GM19099 (cell line): Measurements from ENCODE around the gene LRRC61.

Experiments
- POLR2A ChIP-seq: IDR thresholded peaks from 3 replicates; pipeline ENCODE4 v1.6.1; 2011; ENCODE audit warnings: low read depth; ENCODE audit not compliant: insufficient read length; ENCODE audit errors: extremely low read depth

LRRC61 gene

GRCh38 chr7:150357771-150358427 is 34.7 kb downstream of the LRRC61 start:
- TF ChIP-seq POLR2A: no peak

GRCh38 chr7:150358433-150358832 is 35.3 kb downstream of the LRRC61 start:
- no peak for TF ChIP-seq POLR2A

DNA sequence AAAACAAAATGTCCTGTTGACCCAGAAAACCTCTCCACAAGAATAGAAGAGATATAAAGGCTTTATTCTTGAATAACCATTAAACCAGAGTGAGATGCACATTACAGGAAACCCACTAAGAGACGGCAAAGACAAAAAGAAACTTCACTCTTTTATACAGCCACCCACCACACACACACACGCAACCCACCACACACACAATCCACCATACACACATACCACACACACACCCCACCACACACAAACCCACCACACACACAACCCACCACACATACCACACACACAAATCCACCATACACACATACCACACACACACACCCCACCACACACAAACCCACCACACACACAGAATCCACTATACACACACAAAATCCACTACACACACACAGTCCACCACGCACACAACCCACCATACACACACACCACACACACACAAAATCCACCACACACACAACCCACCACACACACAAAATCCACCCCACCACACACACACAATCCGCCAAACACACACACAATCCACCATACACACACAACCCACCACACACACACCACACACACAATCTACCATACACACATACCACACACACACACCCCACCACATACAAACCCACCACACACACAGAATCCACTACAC is 36.0 kb downstream of the LRRC61 start:
- TF ChIP-seq POLR2A: no peak

GRCh38 chr7:150359622-150360362 is 36.6 kb downstream of the LRRC61 start:
- TF ChIP-seq POLR2A: no peak

GRCh38 chr7:150360363-150361058 is 37.4 kb downstream of the LRRC61 start:
- TF ChIP-seq POLR2A: no peak

DNA sequence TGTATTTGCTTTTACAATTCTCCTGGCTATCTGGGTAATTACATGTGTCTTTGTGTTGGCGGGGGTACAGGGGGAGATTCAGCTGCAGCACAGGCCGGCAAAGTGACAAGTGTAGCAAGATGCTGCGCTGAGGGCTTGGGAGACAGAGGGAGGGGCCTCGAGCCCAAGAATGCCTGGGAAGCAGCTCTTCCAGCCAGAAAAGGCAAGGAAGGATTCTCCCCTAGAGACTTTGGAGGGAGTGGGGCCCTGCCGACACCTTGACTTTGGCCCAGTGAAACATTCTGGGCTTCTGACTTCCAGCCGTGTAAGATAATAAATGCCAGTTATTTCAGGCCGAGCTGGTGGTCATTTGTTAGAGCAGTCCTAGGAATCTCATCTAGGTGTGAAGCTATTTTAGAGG is 38.2 kb downstream of the LRRC61 start:
- TF ChIP-seq POLR2A: no peak

DNA sequence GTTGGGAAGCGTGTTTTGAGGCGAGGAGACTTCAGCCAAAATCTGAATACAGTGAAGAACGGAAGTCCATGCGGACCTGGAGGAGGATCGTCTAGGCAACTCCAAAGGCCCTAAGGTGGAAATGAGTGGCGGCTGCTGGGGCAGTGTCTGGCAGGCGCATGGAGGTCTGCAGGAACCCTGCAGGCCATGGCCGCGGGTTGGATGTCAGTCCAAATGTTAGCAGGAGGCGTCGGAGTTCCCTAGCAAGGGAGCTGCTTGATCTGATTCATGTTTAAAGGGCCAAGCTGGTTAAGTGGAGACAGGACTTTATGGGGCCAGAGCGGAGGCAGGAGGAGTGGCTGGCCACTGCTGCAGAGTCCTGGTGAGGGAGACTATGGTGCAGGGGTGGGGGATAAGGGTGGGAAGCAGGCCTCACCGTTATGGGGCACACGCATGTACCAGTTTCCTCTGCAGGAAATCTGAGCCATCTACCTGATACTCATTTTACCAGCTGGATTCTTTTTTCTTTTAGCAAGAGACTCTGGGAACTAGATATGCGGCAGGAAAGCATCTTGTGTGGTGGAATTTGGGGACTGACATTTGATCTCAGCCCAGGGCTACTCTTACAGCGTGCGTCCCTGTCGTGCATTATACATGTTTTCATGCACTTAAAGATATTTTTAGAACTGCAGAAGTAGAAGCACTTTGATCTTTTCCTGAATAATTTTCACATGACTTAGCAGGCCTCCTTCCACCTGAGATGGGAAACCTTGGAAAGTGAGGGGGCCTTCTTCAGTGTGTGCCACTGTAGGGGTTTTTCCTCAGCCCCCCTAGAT is 38.9 kb downstream of the LRRC61 start:
- TF ChIP-seq POLR2A: no peak

DNA sequence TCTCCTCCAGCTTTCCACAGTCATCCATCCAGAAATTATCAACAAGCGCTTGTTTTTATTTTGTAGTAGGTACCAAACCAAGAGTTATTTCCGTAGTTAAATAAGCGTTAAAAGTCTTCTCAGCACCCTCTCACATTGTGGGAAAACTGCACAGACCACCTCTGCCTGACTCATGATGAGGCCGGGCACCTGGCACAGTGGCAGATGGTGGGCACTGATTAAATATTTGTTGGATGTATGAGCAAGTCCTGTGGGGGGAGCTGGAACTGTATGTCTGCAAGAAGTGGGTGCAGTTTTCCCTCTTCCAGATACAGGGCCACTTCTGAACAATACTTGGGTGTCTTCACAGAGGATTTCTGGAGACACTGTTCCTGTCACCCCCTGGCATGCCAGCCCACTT is 40.2 kb downstream of the LRRC61 start:
- no peak for TF ChIP-seq POLR2A

DNA sequence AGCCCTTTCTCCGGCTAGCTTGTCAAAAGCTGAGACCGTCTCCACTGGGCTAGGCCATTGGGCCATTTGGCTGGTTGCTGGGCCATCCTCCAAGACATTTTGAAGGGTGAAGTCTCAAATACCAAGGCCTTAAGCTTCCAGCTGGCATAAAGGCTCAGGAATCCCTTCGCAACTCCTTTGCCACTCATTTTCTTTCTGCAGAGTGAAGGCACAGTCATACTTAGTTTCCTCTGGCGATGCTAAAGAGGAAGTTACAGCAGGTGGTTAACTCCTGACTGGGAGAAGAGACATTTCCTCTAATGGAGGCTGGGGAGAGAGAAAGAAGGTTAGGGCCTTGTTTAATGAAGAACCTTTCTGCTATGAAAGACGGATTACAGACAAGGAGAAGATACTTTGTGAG is 40.7 kb downstream of the LRRC61 start:
- TF ChIP-seq POLR2A: no peak

DNA sequence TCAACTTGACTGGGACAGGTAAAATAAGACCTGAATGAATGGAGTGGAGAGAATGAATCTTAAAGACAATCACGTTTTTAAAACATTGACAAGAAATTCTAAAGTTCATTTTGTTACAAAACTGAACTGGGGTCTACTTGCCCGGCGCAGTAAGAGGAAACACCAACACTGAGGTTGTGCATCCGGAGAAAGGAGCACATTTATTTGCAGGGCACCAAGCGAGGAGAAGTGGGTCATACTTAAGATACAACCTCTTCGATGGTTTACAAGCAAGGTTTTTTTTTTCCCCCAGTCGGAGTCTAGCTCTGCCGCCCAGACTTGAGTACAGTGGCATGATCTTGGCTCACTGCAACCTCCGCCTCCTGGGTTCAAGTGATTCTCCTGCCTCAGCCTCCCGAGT is 42.0 kb downstream of the LRRC61 start:
- no peak for TF ChIP-seq POLR2A

DNA sequence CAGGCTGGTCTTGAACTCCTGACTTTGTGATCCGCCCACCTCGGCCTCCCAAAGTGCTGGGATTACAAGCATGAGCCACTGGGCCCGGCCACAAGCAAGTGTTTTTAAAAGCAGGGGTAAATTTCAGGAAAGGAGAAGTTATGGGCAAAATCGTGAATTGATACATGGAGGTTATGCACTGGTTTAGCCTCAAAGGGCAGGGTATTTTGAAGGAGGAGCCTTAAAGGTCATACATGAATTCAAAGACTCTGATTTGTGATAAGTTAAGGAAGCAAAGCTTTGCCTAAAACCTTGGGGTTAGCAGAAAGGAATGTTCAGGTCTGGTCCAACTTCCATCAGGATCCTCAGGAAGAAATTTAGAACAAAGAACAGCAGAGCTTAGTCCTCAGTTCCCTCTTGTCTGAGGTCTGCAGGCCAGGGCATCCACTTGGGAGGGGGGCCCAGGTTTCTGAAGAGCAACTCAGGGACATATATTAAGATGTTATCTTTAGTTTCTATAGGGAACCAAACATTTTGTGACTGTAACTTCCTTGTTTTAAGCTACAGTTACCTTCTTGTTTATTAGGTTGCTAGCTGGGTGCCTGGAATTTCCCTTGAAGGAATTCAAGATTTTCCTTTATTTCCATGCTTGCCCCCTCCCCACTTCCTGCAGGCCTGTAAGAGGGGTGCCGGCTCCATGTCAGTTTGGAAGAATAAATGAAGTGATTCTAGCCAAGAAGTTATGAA is 42.7 kb downstream of the LRRC61 start:
- no peak for TF ChIP-seq POLR2A

DNA sequence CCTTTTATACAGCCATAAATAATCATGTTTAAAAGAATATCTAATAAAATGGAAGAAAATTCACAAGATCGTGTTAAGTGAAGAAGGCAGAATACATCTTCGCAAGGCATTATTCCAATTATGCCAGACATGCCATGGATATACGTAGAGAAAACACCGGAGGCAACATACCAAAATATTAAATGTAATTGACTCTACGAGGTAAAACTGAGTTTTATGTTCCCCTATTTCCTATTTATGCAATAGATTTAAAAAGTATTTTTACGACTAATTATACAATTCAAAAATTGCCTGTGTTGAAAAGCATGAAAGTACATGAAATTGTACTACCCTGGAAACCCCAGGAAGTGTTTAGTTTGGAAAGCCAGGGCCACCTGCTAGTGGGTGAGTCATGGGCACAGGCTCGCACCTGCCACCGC is 44.5 kb downstream of the LRRC61 start:
- TF ChIP-seq POLR2A: no peak

GRCh38 chr7:150368096-150368883 is 45.1 kb downstream of the LRRC61 start, which contains the start of gene REPIN1:
REPIN1 (plus strand) TSS chr7:150368822; CDS start chr7:150369712, 890 bp downstream.
- peak; percentile 89 for TF ChIP-seq POLR2A
